ENCODE results near the gene LRIF1.
A peak's percentile ranks its signal among the peaks of the same experiment; 100 is the strongest.

LRIF1 gene

GRCh38 chr1:110921953-110922352 lies 41.8 kb downstream of the LRIF1 start:
- peaks cover 12% of the 10 kb centered on the region for H3K36me3 Mint-ChIP-seq (ENCODE audit: low read depth)

GRCh38 chr1:110918016-110918415 lies 45.7 kb downstream of the LRIF1 start:
- H3K4me3 Mint-ChIP-seq, result no peak overlapping the region
- peaks cover 17% of the 10 kb centered on the region for H3K4me1 Mint-ChIP-seq (ENCODE audit: low read depth)
- H3K27me3 Mint-ChIP-seq, result no peaks in the 10 kb centered on the region
- peaks cover 15% of the 10 kb centered on the region for H3K9me3 Mint-ChIP-seq
- peaks cover 12% of the 10 kb centered on the region for H3K36me3 Mint-ChIP-seq (ENCODE audit: low read depth)
- no peak overlapping the region for H3K27ac Mint-ChIP-seq

More at GRCh38 chr1:110921953-110922352, 41.8 kb downstream of the LRIF1 start:
- Mint-ChIP-seq H3K4me3 (no peak overlapping the region), H3K27ac (no peak overlapping the region), H3K27me3 (no peaks in the 10 kb centered on the region), H3K4me1 (ENCODE audit: low read depth) (peaks cover 4% of the 10 kb centered on the region), H3K9me3 (peaks cover 11% of the 10 kb centered on the region)

- Mint-ChIP-seq H3K27me3 (no peaks in the 10 kb centered on the region), H3K4me3 (peak overlapping the region; percentile 68), H3K27ac (peak overlapping the region; percentile 45), H3K9me3 (peaks cover 9% of the 10 kb centered on the region), H3K4me1 (ENCODE audit: low read depth) (peaks cover 17% of the 10 kb centered on the region), H3K36me3 (ENCODE audit: low read depth) (peaks cover 2% of the 10 kb centered on the region)
Observed at GRCh38 chr1:110916669-110917306, 46.9 kb downstream of the LRIF1 start.

GRCh38 chr1:110916274-110916668 lies 47.5 kb downstream of the LRIF1 start:
- H3K4me3 Mint-ChIP-seq, result peak overlapping the region; percentile 68

GRCh38 chr1:110915804-110916203 lies 47.9 kb downstream of the LRIF1 start:
- Mint-ChIP-seq H3K27me3 (no peaks in the 10 kb centered on the region), H3K9me3 (peaks cover 15% of the 10 kb centered on the region), H3K36me3 (ENCODE audit: low read depth) (no peaks in the 10 kb centered on the region), H3K4me1 (ENCODE audit: low read depth) (peaks cover 17% of the 10 kb centered on the region), H3K27ac (no peak overlapping the region), H3K4me3 (no peak overlapping the region)

More at GRCh38 chr1:110916274-110916668, 47.5 kb downstream of the LRIF1 start:
- peak overlapping the region; percentile 45 for H3K27ac Mint-ChIP-seq
- H3K4me1 Mint-ChIP-seq (ENCODE audit: low read depth), result peaks cover 17% of the 10 kb centered on the region
- no peaks in the 10 kb centered on the region for H3K27me3 Mint-ChIP-seq
- H3K9me3 Mint-ChIP-seq, result peaks cover 10% of the 10 kb centered on the region
- H3K36me3 Mint-ChIP-seq (ENCODE audit: low read depth), result no peaks in the 10 kb centered on the region

- H3K27me3 Mint-ChIP-seq, result no peaks in the 10 kb centered on the region
Observed at GRCh38 chr1:110914676-110915075, 49.0 kb downstream of the LRIF1 start.

GRCh38 chr1:110912784-110913183 lies 50.9 kb downstream of the LRIF1 start:
- no peaks in the 10 kb centered on the region for H3K27me3 Mint-ChIP-seq
- H3K36me3 Mint-ChIP-seq (ENCODE audit: low read depth), result peaks cover 5% of the 10 kb centered on the region
- H3K4me1 Mint-ChIP-seq (ENCODE audit: low read depth), result peaks cover 17% of the 10 kb centered on the region
- no peak overlapping the region for H3K4me3 Mint-ChIP-seq
- peaks cover 37% of the 10 kb centered on the region for H3K9me3 Mint-ChIP-seq
- no peak overlapping the region for H3K27ac Mint-ChIP-seq

More at GRCh38 chr1:110914676-110915075, 49.0 kb downstream of the LRIF1 start:
- Mint-ChIP-seq H3K4me3 (no peak overlapping the region), H3K4me1 (ENCODE audit: low read depth) (peaks cover 17% of the 10 kb centered on the region), H3K27ac (no peak overlapping the region), H3K36me3 (ENCODE audit: low read depth) (no peaks in the 10 kb centered on the region), H3K9me3 (peaks cover 23% of the 10 kb centered on the region)

GRCh38 chr1:110903853-110904500 lies 59.7 kb downstream of the LRIF1 start:
- H3K27ac Mint-ChIP-seq, result no peak overlapping the region

GRCh38 chr1:110902820-110903463 lies 60.8 kb downstream of the LRIF1 start:
- peaks cover 24% of the 10 kb centered on the region for H3K4me1 Mint-ChIP-seq (ENCODE audit: low read depth)
- H3K4me3 Mint-ChIP-seq, result no peak overlapping the region
- peaks cover 28% of the 10 kb centered on the region for H3K9me3 Mint-ChIP-seq
- no peak overlapping the region for H3K27ac Mint-ChIP-seq
- peaks cover 65% of the 10 kb centered on the region for H3K36me3 Mint-ChIP-seq (ENCODE audit: low read depth)
- no peaks in the 10 kb centered on the region for H3K27me3 Mint-ChIP-seq

More at GRCh38 chr1:110903853-110904500, 59.7 kb downstream of the LRIF1 start:
- H3K4me1 Mint-ChIP-seq (ENCODE audit: low read depth), result peaks cover 15% of the 10 kb centered on the region
- no peaks in the 10 kb centered on the region for H3K27me3 Mint-ChIP-seq
- H3K4me3 Mint-ChIP-seq, result no peak overlapping the region
- H3K36me3 Mint-ChIP-seq (ENCODE audit: low read depth), result peaks cover 56% of the 10 kb centered on the region
- peaks cover 36% of the 10 kb centered on the region for H3K9me3 Mint-ChIP-seq

- Mint-ChIP-seq H3K27me3 (no peaks in the 10 kb centered on the region), H3K9me3 (peaks cover 10% of the 10 kb centered on the region), H3K4me1 (ENCODE audit: low read depth) (peaks cover 59% of the 10 kb centered on the region), H3K27ac (peak overlapping the region; percentile 38), H3K36me3 (ENCODE audit: low read depth) (peaks cover 91% of the 10 kb centered on the region), H3K4me3 (no peak overlapping the region)
Observed at GRCh38 chr1:110899458-110899843, 64.3 kb downstream of the LRIF1 start.

GRCh38 chr1:110898734-110899457 lies 64.8 kb downstream of the LRIF1 start:
- Mint-ChIP-seq H3K4me1 (ENCODE audit: low read depth) (peaks cover 64% of the 10 kb centered on the region), H3K27ac (peak overlapping the region; percentile 73), H3K9me3 (peaks cover 5% of the 10 kb centered on the region)

GRCh38 chr1:110897681-110898080 lies 66.0 kb downstream of the LRIF1 start:
- no peak overlapping the region for H3K4me3 Mint-ChIP-seq
- H3K27me3 Mint-ChIP-seq, result no peaks in the 10 kb centered on the region
- peaks cover 5% of the 10 kb centered on the region for H3K9me3 Mint-ChIP-seq
- peaks cover 94% of the 10 kb centered on the region for H3K36me3 Mint-ChIP-seq (ENCODE audit: low read depth)
- H3K27ac Mint-ChIP-seq, result peak overlapping the region; percentile 73
- peaks cover 77% of the 10 kb centered on the region for H3K4me1 Mint-ChIP-seq (ENCODE audit: low read depth)

More at GRCh38 chr1:110898734-110899457, 64.8 kb downstream of the LRIF1 start:
- peaks cover 91% of the 10 kb centered on the region for H3K36me3 Mint-ChIP-seq (ENCODE audit: low read depth)
- no peak overlapping the region for H3K4me3 Mint-ChIP-seq
- H3K27me3 Mint-ChIP-seq, result no peaks in the 10 kb centered on the region

All from stimulated activated naive CD8-positive, alpha-beta T cell treated with anti-CD3 and anti-CD28 coated beads, Interleukin-15, Interleukin-2, amounts not matched to agents 100 ng/mL and 50 ng/mL, for 24 hours (primary cell).